Heart left ventricle (tissue), 16 donors: ENCODE measurements around the gene IL31. TPM values are rescaled to one million over a fixed set of nuclear protein-coding genes. Genes with fewer than 3 reads are reported as not detected.

Source experiments
- ATAC-seq, 4 donors: fragments of 200-7000 bp; cut with Tn5 transposase; one replicate each; pipeline ENCODE4 v1.9.1; 2020 to 2022; ENCODE audit warnings: moderate library complexity in 4 of 4, mild to moderate bottlenecking in 3 of 4, moderate number of reproducible peaks in 1 of 4
- DNase-seq, 5 donors: peaks; one replicate each; pipeline ENCODE4 v3.0.0-alpha.2; 2020
- H3K27ac ChIP-seq, 12 donors: fragments of 200-600 bp; sonication (generic) in 4 of 12; one replicate each; pipeline versions ENCODE4 v1.5.0 to v1.8.0; 2016 to 2022; ENCODE audit warnings: mild to moderate bottlenecking in 2 of 12
- H3K27me3 ChIP-seq, 9 donors: fragments of 200-600 bp; sonication (generic) in 2 of 9; one replicate each; pipeline versions ENCODE4 v1.5.1 to v1.8.0; 2016 to 2022; ENCODE audit warnings: mild to moderate bottlenecking in 3 of 9
- H3K36me3 ChIP-seq, 9 donors: fragments of 200-600 bp; sonication (generic) in 2 of 9; one replicate each; pipeline versions ENCODE4 v1.5.0 to v1.8.0; 2018 to 2022; ENCODE audit warnings: mild to moderate bottlenecking in 2 of 9
- H3K4me1 ChIP-seq, 12 donors: fragments of 200-600 bp; sonication (generic) in 4 of 12; one replicate each; pipeline versions ENCODE4 v1.5.0 to v1.8.0; 2016 to 2022; ENCODE audit warnings: mild to moderate bottlenecking in 3 of 12
- H3K4me3 ChIP-seq, 12 donors: fragments of 200-600 bp; sonication (generic) in 4 of 12; one replicate each; pipeline versions ENCODE4 v1.5.0 to v1.8.0; 2017 to 2022; ENCODE audit warnings: mild to moderate bottlenecking in 9 of 12, moderate library complexity in 4 of 12
- H3K9me3 ChIP-seq, 12 donors: fragments of 200-600 bp; sonication (generic) in 4 of 12; one replicate each; pipeline versions ENCODE4 v1.5.0 to v1.8.0; 2016 to 2022; ENCODE audit warnings: mild to moderate bottlenecking in 1 of 12
- CTCF ChIP-seq, 12 donors: fragments of 200-600 bp; sonication (generic) in 4 of 12; IDR thresholded peaks; one replicate each; pipeline versions ENCODE4 v1.5.0 to v1.8.0; 2018 to 2022; ENCODE audit warnings: antibody characterized with exemption in 12 of 12, mild to moderate bottlenecking in 5 of 12
- POLR2A ChIP-seq, 2 donors: fragments of 450-650 bp; IDR thresholded peaks; one replicate each; pipeline ENCODE4 v1.6.1; 2017; ENCODE audit warnings: antibody characterized with exemption in 2 of 2, mild to moderate bottlenecking in 2 of 2, moderate library complexity in 2 of 2
- WGBS, 4 donors: extraction: QIAGEN DNeasy Blood & Tissue Kit in 2 of 4; methylation state at CpG; one replicate each; pipeline versions ENCODE4 v1.1.5 to v1.1.7; 2013 to 2018; 5-methylcytosine and 5-hydroxymethylcytosine counted together
- intact Hi-C, 10 donors: fragments of 100-400 bp; cut with DNase I; formaldehyde crosslinking; loops; one replicate each; pipeline versions ENCODE4 v1.11.1 to v1.14.2; 2022
- polyA plus RNA-seq, 2 donors: library from polyadenylated mRNA; stranded (reverse); fragments of 200-250 nt; gene quantifications; one replicate each; pipeline ENCODE4 v1.2.3, GENCODE V29; 2013
- total RNA-seq, 9 donors: library from RNA; depleted of rRNA in 2 of 9; stranded (reverse); fragments of >200 nt in 2 of 9; fragmentation: NEBNext Ultra II Directional in 3 of 9; extraction: Animal tissue kit (Norgen Biotek cat#: 25700) in 3 of 9; gene quantifications; one replicate each; pipeline versions ENCODE4 v1.1.0 to v1.2.4, GENCODE V29; 2016 to 2023
- donor health status: ischemic (EF 13 %, LVEDD 7.1; RV severe dilation, severe dysfunction).
- donor health status: healthy with polysubstance abuse.
- donor health status: DM: no; HTN: yes; CAD: no.
- donor health status: DM: no; HTN: no; CAD: no.
- donor health status: ischemic (EF 25% LVEDD 6.9; RV normal size, moderate dysfunction).
- donor health status: ischemic (EF 25% LVEDD 5.7; RV mildly dilated, moderate dysfunction).
- donor health status: healthy.
- donor health status: DM: yes; HTN: yes; CAD: no.
- donor health status: ischemic (EF 35%, LVEDD 5.7; RV mildly dilated, moderate dysfunction).
- donor health status: nonischemic (EF 11% LVEDD 7.7; RV severe dilation, severe dysfunction).
- donor health status: DM: yes; HTN: yes; CAD: no.
- donor health status: PGD.
- donor health status: ischemic (EF 29% LVEDD 5.4; RV normal size, mild dysfunction).
- donor health status: nonischemic (EF 23%, LVEDD 6.1; RV moderate dilation, normal function).

Gene IL31
- total and polyA plus RNA-seq, 11 donors = not detected

DNA sequence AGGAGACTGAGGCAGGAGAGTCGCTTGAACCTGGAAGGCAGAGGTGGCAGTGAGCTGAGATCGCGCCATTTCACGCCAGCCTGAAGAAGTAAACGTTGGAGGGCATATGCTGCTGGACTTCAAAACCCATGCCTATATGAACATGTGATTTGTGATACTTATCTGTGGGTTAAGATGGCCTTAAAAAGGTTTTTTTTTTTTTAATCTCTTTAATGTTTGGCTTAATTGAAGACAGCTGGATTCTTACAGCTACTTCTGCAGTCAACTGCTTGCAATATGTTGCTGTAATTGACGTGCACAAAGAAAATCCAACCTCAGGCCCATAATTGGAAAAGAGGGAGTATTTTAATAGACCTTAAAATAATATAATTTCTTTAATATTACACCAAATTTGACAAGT, 28.0 kb upstream of the IL31 start:
- H3K27me3 ChIP-seq = peaks cover 19 to 62% (median 42%) of the 10 kb centered on the region in 9 donors
- no peak overlapping the region for H3K27ac ChIP-seq
- H3K36me3 ChIP-seq = peaks cover 0 to 6% (median 4%) of the 10 kb centered on the region in 9 donors
- H3K4me1 ChIP-seq = peaks cover 0 to 21% (median 11%) of the 10 kb centered on the region in 12 donors
- DNase-seq = no peak
- H3K9me3 ChIP-seq = no peaks in the 10 kb centered on the region
- H3K4me3 ChIP-seq = no peak overlapping the region
- intact Hi-C loops = loop anchor here in 1 of 10 donors (10.0 kb wide), 1 partner anchor 287 kb away; the partner anchor contains the start of gene CFAP251
- TF ChIP-seq CTCF (IDR thresholded peaks at IDR 0.05) (no peak), POLR2A (IDR thresholded peaks at IDR 0.05) (no peak)
- 97 to 99% (median 97%) methylated on average over 6 of the region's 6 CpGs for WGBS, 4 donors
- ATAC-seq = no peak

DNA sequence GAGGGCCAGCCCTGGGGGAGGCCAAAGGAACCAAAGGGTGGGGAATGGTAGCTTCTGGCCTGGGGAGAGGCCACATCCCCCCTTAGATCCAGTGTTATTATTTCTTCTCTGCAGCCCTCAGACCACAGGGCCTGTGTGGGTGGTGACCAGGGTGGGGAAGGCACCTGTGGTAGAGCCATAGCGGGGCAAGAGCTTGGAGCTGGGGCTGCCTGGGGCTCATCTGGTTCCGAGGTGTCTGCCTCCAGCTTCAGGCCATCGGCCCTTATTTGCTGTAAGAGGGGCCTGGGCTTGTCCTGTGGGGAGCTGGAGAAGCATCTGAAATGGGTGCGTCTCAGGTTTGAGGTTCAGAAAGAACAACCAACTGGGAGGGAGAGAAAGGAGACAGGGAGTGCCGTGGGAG, 27.4 kb upstream of the IL31 start:
- 92 to 97% (median 95%) methylated on average over 5 of the region's 5 CpGs for WGBS, 4 donors
- intact Hi-C loops = loop anchor here in 1 of 10 donors (10.0 kb wide), 1 partner anchor 287 kb away; the partner anchor contains the start of gene CFAP251
- no peak for DNase-seq
- Histone ChIP-seq H3K36me3 (no peaks in the 10 kb centered on the region), H3K27me3 (peaks cover 19 to 62% (median 42%) of the 10 kb centered on the region in 9 donors), H3K27ac (no peak overlapping the region), H3K9me3 (no peaks in the 10 kb centered on the region), H3K4me3 (no peak overlapping the region), H3K4me1 (peaks cover 0 to 21% (median 11%) of the 10 kb centered on the region in 12 donors)
- no peak for ATAC-seq
- TF ChIP-seq CTCF (IDR thresholded peaks at IDR 0.05) (no peak), POLR2A (IDR thresholded peaks at IDR 0.05) (no peak)

DNA sequence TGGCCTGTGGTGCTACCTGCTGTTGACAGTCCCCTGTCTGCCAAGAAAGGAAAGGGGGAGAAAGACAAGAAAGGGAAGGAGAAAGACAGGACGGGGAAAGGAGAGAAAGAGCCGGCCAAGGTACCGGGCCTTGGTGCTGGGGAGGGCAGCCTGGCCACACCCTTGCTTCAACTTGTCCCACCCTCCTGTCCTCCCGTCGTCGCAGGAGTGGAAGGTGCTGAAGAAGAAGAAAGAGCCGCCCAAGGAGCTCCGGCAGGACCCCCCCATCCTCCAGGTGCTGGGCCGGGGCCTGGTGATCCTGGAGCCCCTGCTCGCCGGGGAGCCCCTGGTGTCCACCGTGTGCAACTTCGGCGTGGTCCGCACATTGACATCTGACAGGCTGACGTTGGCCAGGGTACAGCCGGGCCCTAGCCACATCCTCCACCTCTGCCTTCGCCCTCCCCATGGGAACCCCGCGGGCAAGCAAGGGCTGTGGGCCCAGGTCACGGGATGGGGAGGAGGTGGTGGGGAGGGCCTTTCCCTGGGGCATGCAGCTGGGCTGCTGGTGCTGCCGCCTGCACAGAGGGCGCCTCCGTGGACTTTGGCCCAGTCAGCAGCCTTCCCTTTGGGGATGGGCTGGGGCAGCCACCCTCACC, 26.6 kb upstream of the IL31 start:
- no peak overlapping the region for H3K4me3 ChIP-seq
- WGBS, 4 donors = 68 to 73% (median 69%) methylated on average over 19 to 24 of the region's 24 CpGs
- no peak overlapping the region for H3K27ac ChIP-seq
- intact Hi-C loops = loop anchor here in 1 of 10 donors (10.0 kb wide), 1 partner anchor 286 kb away; the partner anchor contains the start of gene CFAP251
- no peak for DNase-seq
- H3K4me1 ChIP-seq = peaks cover 0 to 21% (median 11%) of the 10 kb centered on the region in 12 donors
- TF ChIP-seq POLR2A (IDR thresholded peaks at IDR 0.05) (no peak), CTCF (IDR thresholded peaks at IDR 0.05) (no peak)
- H3K36me3 ChIP-seq = no peaks in the 10 kb centered on the region
- no peak for ATAC-seq
- no peaks in the 10 kb centered on the region for H3K9me3 ChIP-seq
- peaks cover 19 to 62% (median 42%) of the 10 kb centered on the region in 9 donors for H3K27me3 ChIP-seq

DNA sequence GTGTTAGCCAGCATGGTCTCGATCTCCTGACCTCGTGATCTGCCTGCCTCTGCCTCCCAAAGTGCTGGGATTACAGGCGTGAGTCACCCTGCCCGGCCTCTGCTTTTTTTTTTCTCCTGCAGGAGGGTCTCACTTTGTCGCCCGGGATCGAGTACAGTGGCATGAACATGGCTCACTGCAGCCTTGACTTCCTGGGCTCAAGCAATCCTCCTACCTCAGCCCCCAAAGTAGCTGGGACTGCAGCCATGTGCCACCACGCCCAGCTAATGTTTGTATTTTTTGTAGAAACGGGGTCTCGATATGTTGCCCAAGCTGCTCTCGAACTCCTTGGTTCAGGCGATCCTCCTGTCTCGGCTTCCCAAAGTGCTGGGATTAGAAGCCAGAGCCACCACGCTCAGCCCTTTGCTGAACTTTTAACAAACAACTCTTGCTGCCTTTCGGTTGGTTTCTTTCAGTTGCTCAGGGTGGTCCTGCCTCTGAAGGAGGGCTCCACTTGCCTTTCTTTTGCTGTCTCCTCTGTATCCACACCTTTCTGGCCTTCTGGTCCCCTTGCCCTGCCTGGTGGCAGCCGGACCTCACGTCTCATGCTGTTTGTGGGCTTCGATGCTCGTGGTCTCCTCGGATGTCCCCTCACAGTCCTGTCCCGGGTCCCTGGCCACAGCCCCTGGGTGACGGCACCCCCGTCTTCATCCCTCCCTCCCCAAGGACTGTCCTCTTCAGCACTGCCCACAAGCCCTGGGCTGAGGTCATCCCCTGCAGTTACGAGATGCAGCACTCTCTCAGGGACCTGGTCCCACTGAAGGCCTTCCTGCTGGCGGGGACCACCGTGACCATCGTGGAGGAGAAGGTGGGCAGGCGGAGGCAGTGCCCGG, 25.7 kb upstream of the IL31 start:
- Histone ChIP-seq H3K27ac (no peak overlapping the region), H3K4me1 (peaks cover 0 to 20% (median 11%) of the 10 kb centered on the region in 12 donors), H3K9me3 (peaks cover 0 to 5% (median 0%) of the 10 kb centered on the region in 12 donors), H3K4me3 (no peak overlapping the region), H3K27me3 (peaks cover 19 to 62% (median 42%) of the 10 kb centered on the region in 9 donors), H3K36me3 (no peaks in the 10 kb centered on the region)
- TF ChIP-seq POLR2A (IDR thresholded peaks at IDR 0.05) (no peak), CTCF (IDR thresholded peaks at IDR 0.05) (no peak)
- intact Hi-C loops = loop anchor here in 4 of 10 donors (10.0 kb wide), 3 partner anchors 65 to 285 kb away; partner anchors contain the start of gene CFAP251 (in 1 of the 4)
- no peak for ATAC-seq
- no peak for DNase-seq
- 87 to 90% (median 90%) methylated on average over 23 to 29 of the region's 29 CpGs for WGBS, 4 donors
